Ascending aorta (tissue), 2 donors: ENCODE measurements around the gene MEIOSIN. TPM values are rescaled to one million over a fixed set of nuclear protein-coding genes. Genes with fewer than 3 reads are reported as not detected.

Experiments used
- DNase-seq, 2 donors: peaks; one replicate each; pipeline ENCODE4 v3.0.0-alpha.2; 2019; ENCODE audit warnings: low spot score in 2 of 2
- H3K27ac ChIP-seq, 2 donors: fragments of 200-600 bp; sonication (generic); one replicate each; pipeline ENCODE4 v1.5.1; 2016 to 2017; ENCODE audit warnings: mild to moderate bottlenecking in 1 of 2
- H3K27me3 ChIP-seq: fragments of 200-600 bp; sonication (generic); one replicate; pipeline ENCODE4 v1.5.1; 2017
- H3K36me3 ChIP-seq, 2 donors: fragments of 200-600 bp; sonication (generic); one replicate each; pipeline ENCODE4 v1.5.1; 2016
- H3K4me1 ChIP-seq, 2 donors: fragments of 200-600 bp; sonication (generic); one replicate each; pipeline ENCODE4 v1.5.1; 2016 to 2017; ENCODE audit warnings: mild to moderate bottlenecking in 1 of 2
- H3K4me3 ChIP-seq, 2 donors: fragments of 200-600 bp; sonication (generic); one replicate each; pipeline ENCODE4 v1.5.1; 2016 to 2017; ENCODE audit warnings: mild to moderate bottlenecking in 1 of 2
- H3K9me3 ChIP-seq, 2 donors: fragments of 200-600 bp; sonication (generic); one replicate each; pipeline ENCODE4 v1.5.1; 2016
- CTCF ChIP-seq, 3 experiments: fragments of 200-600 bp in 2 of 3; fragments of 450-650 bp in 1 of 3; sonication (generic) in 2 of 3; IDR thresholded peaks; one replicate each; pipeline ENCODE4 v1.5.1; 2016 to 2019; ENCODE audit warnings: antibody characterized with exemption in 3 of 3, mild to moderate bottlenecking in 1 of 3, moderate library complexity in 1 of 3
- intact Hi-C: fragments of 100-400 bp; cut with DNase I; formaldehyde crosslinking; loops from one replicate; pipeline ENCODE4 v1.15.1; 2023
- total RNA-seq: library from RNA; depleted of rRNA; stranded (reverse); fragments of >200 nt; gene quantifications from one replicate; pipeline ENCODE4 v1.1.0, GENCODE V29; 2016

The MEIOSIN gene
- total RNA-seq, 1 donor from 2014 or later, result not detected

GRCh38 chr19:45768984-45769782 lies 35.9 kb downstream of the MEIOSIN start, which contains the start of gene SIX5:
Gene SIX5, minus strand, starts transcription at chr19:45769252. Its CDS starts 408 bp downstream, at chr19:45768844.
- Histone ChIP-seq H3K36me3 (peaks cover 11 to 14% of the 10 kb centered on the region in 2 donors), H3K9me3 (no peaks in the 10 kb centered on the region), H3K27me3 (no peaks in the 10 kb centered on the region), H3K4me1 (peaks cover 22 to 39% of the 10 kb centered on the region in 2 donors), H3K4me3 (peak within 1 kb of the TSS; percentile 84 to 88), H3K27ac (peak within 1 kb of the TSS; percentile 96)
- intact Hi-C loops, result loop anchor here (1.0 to 5.0 kb wide), 4 partner anchors 52 to 187 kb away; partner anchors contain the start of genes IRF2BP1, OPA3 and QPCTL
- DNase-seq, result peak; percentile 79 to 99
- no peak for TF ChIP-seq CTCF (IDR thresholded peaks at IDR 0.05)

- intact Hi-C loops, result loop anchor here (1.0 to 5.0 kb wide), 8 partner anchors 9 to 188 kb away; partner anchors contain the start of genes DMWD, IRF2BP1, OPA3 and QPCTL
- no peaks in the 10 kb centered on the region for H3K9me3 ChIP-seq
- no peaks in the 10 kb centered on the region for H3K27me3 ChIP-seq
- H3K27ac ChIP-seq, result peak overlapping the region; percentile 81 to 96
- H3K36me3 ChIP-seq, result peaks cover 13 to 20% of the 10 kb centered on the region in 2 donors
- peak overlapping the region; percentile 65 to 84 for H3K4me3 ChIP-seq
- no peak for TF ChIP-seq CTCF (IDR thresholded peaks at IDR 0.05)
- peaks cover 16 to 32% of the 10 kb centered on the region in 2 donors for H3K4me1 ChIP-seq
- DNase-seq, result no peak
These were observed 36.6 kb downstream of the MEIOSIN start for GRCh38 chr19:45769821-45770191.

GRCh38 chr19:45770192-45771101 lies 37.2 kb downstream of the MEIOSIN start:
- Histone ChIP-seq H3K9me3 (no peaks in the 10 kb centered on the region), H3K27me3 (no peaks in the 10 kb centered on the region), H3K4me1 (peaks cover 12 to 26% of the 10 kb centered on the region in 2 donors), H3K36me3 (peaks cover 17 to 25% of the 10 kb centered on the region in 2 donors), H3K4me3 (peak overlapping the region; percentile 65 to 84), H3K27ac (peak overlapping the region; percentile 81 to 96)
- peak; percentile 96 to 97 (median 97) for TF ChIP-seq CTCF (IDR thresholded peaks at IDR 0.05)
- DNase-seq, result peak; percentile 89 to 98
- intact Hi-C loops, result loop anchor here (1.0 to 2.0 kb wide), 4 partner anchors 9 to 92 kb away; partner anchors contain the start of genes DMWD and SYMPK

- DNase-seq, result no peak
- H3K27ac ChIP-seq, result peak overlapping the region; percentile 81 to 96
- TF ChIP-seq CTCF (IDR thresholded peaks at IDR 0.05), result no peak
These were observed 38.2 kb downstream of the MEIOSIN start for GRCh38 chr19:45771311-45771933.

More at GRCh38 chr19:45771311-45771933, 38.2 kb downstream of the MEIOSIN start:
- Histone ChIP-seq H3K9me3 (no peaks in the 10 kb centered on the region), H3K36me3 (peaks cover 17 to 27% of the 10 kb centered on the region in 2 donors), H3K4me1 (peaks cover 6 to 16% of the 10 kb centered on the region in 2 donors), H3K4me3 (no peak overlapping the region), H3K27me3 (no peaks in the 10 kb centered on the region)
- intact Hi-C loops, result loop anchor here (2.0 kb wide), 1 partner anchor 91 kb away; the partner anchor contains the start of gene SYMPK
